ENCODE measurements around the gene MED13.

- TF ChIP-seq CTCF (IDR thresholded peaks at IDR 0.05; ENCODE audit: insufficient read depth, low read length, poor library complexity, severe bottlenecking), result no peak
- TF ChIP-seq EZH2phosphoT487 (conservative IDR thresholded peaks at IDR 0.05; ENCODE audit: low read length), result no peak
Measured at GRCh38 chr17:62080647-62081046, 15.6 kb upstream of the MED13 start.
